ENCODE results near the gene P3H3.

DNA sequence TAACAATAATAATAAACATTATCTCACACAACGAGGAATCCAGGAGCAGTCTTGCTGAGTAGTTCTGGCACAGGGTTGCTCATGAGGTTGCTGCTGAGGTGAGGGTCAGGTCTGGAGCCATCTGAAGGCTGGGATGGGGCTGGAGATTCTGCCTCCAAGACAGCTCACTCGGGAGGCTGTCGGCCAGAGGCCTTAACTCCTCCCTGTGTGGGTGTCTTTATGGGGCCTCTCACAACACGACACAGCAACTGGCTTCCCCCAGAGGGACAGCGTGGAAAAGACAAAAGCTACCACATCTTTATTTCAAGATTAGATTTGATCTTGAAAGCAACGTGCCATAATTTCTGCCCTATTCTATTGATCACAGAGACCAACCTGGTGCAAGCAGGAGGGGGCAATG lies 46.1 kb upstream of the P3H3 start:
- TF ChIP-seq POLR2A (IDR thresholded peaks at IDR 0.05) = no peak
- TF ChIP-seq, protein P1, sequence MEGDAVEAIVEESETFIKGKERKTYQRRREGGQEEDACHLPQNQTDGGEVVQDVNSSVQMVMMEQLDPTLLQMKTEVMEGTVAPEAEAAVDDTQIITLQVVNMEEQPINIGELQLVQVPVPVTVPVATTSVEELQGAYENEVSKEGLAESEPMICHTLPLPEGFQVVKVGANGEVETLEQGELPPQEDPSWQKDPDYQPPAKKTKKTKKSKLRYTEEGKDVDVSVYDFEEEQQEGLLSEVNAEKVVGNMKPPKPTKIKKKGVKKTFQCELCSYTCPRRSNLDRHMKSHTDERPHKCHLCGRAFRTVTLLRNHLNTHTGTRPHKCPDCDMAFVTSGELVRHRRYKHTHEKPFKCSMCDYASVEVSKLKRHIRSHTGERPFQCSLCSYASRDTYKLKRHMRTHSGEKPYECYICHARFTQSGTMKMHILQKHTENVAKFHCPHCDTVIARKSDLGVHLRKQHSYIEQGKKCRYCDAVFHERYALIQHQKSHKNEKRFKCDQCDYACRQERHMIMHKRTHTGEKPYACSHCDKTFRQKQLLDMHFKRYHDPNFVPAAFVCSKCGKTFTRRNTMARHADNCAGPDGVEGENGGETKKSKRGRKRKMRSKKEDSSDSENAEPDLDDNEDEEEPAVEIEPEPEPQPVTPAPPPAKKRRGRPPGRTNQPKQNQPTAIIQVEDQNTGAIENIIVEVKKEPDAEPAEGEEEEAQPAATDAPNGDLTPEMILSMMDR (IDR thresholded peaks at IDR 0.05 in 4 of 5, conservative IDR thresholded peaks at IDR 0.05 in 1 of 5) = no peak
